ENCODE data around the gene OR4D11. TPM values are rescaled to one million over a fixed set of nuclear protein-coding genes. Genes with fewer than 3 reads are reported as not detected.
"Not testable (repeated sequence)": the region's sequence is repeated elsewhere in the genome, so short reads cannot be mapped to it uniquely, and the experiment has no call there.

Gene OR4D11
- total RNA-seq, 4 donors from 2014 or later, result not detected

- intact Hi-C loops (cut with DNase I; ENCODE audit: low total_unique reads), result no loop called here
- DNase-seq (ENCODE audit: low spot score in 2 of 2), result no peak
- H3K4me3 ChIP-seq (ENCODE audit: low read depth, poor library complexity, severe bottlenecking), result no peak overlapping the region
- no peak for TF ChIP-seq POLR2A (IDR thresholded peaks at IDR 0.05)
- TF ChIP-seq, protein P1, sequence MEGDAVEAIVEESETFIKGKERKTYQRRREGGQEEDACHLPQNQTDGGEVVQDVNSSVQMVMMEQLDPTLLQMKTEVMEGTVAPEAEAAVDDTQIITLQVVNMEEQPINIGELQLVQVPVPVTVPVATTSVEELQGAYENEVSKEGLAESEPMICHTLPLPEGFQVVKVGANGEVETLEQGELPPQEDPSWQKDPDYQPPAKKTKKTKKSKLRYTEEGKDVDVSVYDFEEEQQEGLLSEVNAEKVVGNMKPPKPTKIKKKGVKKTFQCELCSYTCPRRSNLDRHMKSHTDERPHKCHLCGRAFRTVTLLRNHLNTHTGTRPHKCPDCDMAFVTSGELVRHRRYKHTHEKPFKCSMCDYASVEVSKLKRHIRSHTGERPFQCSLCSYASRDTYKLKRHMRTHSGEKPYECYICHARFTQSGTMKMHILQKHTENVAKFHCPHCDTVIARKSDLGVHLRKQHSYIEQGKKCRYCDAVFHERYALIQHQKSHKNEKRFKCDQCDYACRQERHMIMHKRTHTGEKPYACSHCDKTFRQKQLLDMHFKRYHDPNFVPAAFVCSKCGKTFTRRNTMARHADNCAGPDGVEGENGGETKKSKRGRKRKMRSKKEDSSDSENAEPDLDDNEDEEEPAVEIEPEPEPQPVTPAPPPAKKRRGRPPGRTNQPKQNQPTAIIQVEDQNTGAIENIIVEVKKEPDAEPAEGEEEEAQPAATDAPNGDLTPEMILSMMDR (IDR thresholded peaks at IDR 0.05), result no peak
These were observed 23.5 kb upstream of the OR4D11 start for GRCh38 chr11:59479906-59480305.

DNA sequence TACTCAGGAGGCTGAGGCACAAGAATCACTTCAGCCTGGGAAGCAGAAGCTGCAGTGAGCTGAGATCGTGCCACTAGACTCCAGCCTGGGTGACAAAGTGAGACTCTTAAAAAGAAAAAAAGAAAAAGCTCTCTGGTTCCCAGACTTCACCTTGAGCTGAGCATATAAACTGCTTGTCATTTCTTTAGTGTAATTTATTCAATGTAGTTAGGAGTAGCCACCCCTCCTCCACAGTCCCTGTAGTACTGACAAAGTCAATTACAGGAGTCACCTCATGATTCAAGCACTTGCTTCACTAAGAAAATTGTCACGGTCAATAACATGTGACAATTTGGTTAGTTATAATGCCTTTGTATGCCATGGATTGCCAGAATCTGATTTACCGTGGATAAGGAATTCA, 23.0 kb upstream of the OR4D11 start:
- no peak for DNase-seq (ENCODE audit: low spot score in 2 of 2)
- WGBS, 2 donors, result 76 to 90% methylated on average over 3 of the region's 3 CpGs
- intact Hi-C loops (cut with DNase I; ENCODE audit: low total_unique reads), result no loop called here

DNA sequence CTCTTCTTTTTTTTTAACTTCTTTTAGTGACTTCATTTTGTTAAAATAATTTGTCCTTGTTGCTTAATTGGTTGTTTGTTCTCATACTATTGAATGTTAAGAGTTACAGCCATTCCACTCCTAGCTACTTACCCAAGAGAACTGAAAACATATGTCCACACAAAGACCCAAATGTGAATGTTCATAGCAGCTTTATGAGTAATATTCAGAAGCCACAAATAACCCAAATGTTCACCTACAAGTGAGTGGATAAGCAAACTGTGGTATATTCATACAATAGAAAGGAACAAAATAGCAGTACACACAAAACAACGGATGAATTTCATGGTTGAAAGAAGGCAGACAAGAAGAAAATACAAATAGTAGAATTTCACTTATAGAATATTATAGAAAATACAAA, 1.4 kb upstream of the OR4D11 start:
- 32 to 91% methylated on average over 1 of the region's 1 CpG for WGBS, 2 donors
- H3K4me3 ChIP-seq (ENCODE audit: low read depth, poor library complexity, severe bottlenecking), result no peak overlapping the region
- no peak for TF ChIP-seq POLR2A (IDR thresholded peaks at IDR 0.05)
- TF ChIP-seq, protein P1 (IDR thresholded peaks at IDR 0.05), result no peak
- DNase-seq (ENCODE audit: low spot score in 2 of 2), result no peak
- intact Hi-C loops (cut with DNase I; ENCODE audit: low total_unique reads), result no loop called here

More for the DNA sequence above, 23.0 kb upstream of the OR4D11 start:
- no peak for TF ChIP-seq POLR2A (IDR thresholded peaks at IDR 0.05)
- TF ChIP-seq, protein P1 (IDR thresholded peaks at IDR 0.05), result no peak
- no peak overlapping the region for H3K4me3 ChIP-seq (ENCODE audit: low read depth, poor library complexity, severe bottlenecking)

DNA sequence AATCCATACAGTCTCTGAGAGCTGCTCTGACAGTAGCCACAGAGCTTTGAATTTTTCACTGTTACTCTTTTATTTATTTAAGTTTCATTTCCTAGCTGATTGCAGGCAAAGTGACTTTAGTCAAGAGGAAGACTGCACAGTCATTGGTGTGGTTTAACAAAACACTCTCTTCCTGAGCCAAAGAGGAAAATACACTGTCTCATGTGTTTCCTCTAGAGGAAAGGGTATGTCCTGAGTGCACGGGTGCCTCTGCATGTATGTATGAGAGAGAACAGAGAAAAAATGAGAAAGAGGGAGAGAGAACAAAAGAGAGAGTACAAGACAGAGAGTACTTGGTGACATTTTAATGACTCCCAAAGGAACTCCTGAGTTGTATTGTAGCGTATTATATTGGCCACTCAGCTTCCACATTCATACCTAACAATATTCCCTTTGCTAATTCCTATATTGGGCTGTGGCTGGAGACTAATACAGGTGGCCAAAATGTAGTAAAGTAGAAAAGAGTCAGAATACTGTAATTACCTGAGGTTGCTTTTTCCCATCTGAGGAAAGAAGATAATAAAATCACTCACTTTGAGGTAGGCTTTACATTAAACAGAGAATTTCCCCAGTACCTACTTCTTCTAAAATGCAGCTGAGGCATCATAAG, 7.7 kb downstream of the OR4D11 start, which contains the start of gene OR4D9:
OR4D9 (plus strand) TSS at position 599 of the 649 bp plus-strand sequence. CDS start 3,374 bp downstream, outside the sequence.
- TF ChIP-seq, protein P1 (IDR thresholded peaks at IDR 0.05), result no peak
- TF ChIP-seq POLR2A (IDR thresholded peaks at IDR 0.05), result no peak
- intact Hi-C loops (cut with DNase I; ENCODE audit: low total_unique reads), result no loop called here
- no peak within 1 kb of the TSS for H3K4me3 ChIP-seq (ENCODE audit: low read depth, poor library complexity, severe bottlenecking)
- WGBS, 2 donors, result 33 to 45% methylated on average over 2 of the region's 2 CpGs
- no peak for DNase-seq (ENCODE audit: low spot score in 2 of 2)

DNA sequence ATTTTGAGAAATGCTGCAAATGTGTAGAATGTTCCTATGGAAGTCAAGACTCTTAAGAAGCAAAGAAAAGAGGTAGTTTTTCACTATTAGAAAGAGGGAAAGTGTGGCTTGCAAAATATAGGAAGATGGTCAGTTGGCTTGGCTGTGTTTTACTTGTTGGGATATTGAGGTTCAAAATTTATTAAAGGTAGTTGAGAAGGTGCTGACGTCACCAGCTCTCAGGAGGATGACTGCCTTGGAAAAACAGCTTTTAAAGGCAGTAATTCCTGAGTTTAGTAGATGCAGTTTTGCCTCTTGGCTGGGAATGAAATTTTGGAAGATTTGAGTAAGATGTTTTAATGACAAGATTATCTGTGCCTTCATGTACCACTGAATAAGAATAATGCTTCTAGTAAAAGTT, 8.3 kb downstream of the OR4D11 start:
- 60 to 76% methylated on average over 1 of the region's 1 CpG for WGBS, 2 donors
- TF ChIP-seq POLR2A (IDR thresholded peaks at IDR 0.05), result no peak
- TF ChIP-seq, protein P1 (IDR thresholded peaks at IDR 0.05), result no peak
- intact Hi-C loops (cut with DNase I; ENCODE audit: low total_unique reads), result no loop called here
- no peak overlapping the region for H3K4me3 ChIP-seq (ENCODE audit: low read depth, poor library complexity, severe bottlenecking)
- no peak for DNase-seq (ENCODE audit: low spot score in 2 of 2)

- WGBS, 2 donors, result 68 to 71% methylated on average over 2 of the region's 2 CpGs
- H3K4me3 ChIP-seq (ENCODE audit: low read depth, poor library complexity, severe bottlenecking); DNase-seq (ENCODE audit: low spot score in 2 of 2); intact Hi-C loops (cut with DNase I; ENCODE audit: low total_unique reads): not testable (repeated sequence)
These were observed 16.8 kb downstream of the OR4D11 start for GRCh38 chr11:59520139-59520538.

Data from lower leg skin (tissue), 4 donors.